ENCODE data around the gene CILP2.

CILP2 gene

GRCh38 chr19:19554074-19555023 is 16.3 kb downstream of the CILP2 start:
- Histone ChIP-seq H3K9me3 (ENCODE audit: control insufficient read depth, low read length) (no peaks in the 10 kb centered on the region), H3K27ac (ENCODE audit: insufficient read depth, low read length, poor library complexity, severe bottlenecking) (no peak overlapping the region), H3K4me3 (ENCODE audit: insufficient read depth, low read depth, low read length, poor library complexity, severe bottlenecking) (no peak overlapping the region), H3K36me3 (ENCODE audit: control insufficient read depth, insufficient read depth, low read length) (no peaks in the 10 kb centered on the region), H3K27me3 (replicated peaks; ENCODE audit: control insufficient read depth, insufficient read depth, low read length, poor library complexity, severe bottlenecking) (no peaks in the 10 kb centered on the region), H3K4me1 (ENCODE audit: control insufficient read depth, insufficient read depth, low read length, poor library complexity, severe bottlenecking) (peaks cover 8% of the 10 kb centered on the region)
- peak in 2 of 3 donors; percentile 34 to 47 for DNase-seq

- H3K9me3 ChIP-seq (ENCODE audit: control insufficient read depth, low read length): no peaks in the 10 kb centered on the region
Observed at GRCh38 chr19:19558055-19558454, 20.0 kb downstream of the CILP2 start.

GRCh38 chr19:19558636-19559035 is 20.6 kb downstream of the CILP2 start:
- Histone ChIP-seq H3K9me3 (ENCODE audit: control insufficient read depth, low read length) (no peaks in the 10 kb centered on the region), H3K27ac (ENCODE audit: insufficient read depth, low read length, poor library complexity, severe bottlenecking) (no peak overlapping the region), H3K4me1 (ENCODE audit: control insufficient read depth, insufficient read depth, low read length, poor library complexity, severe bottlenecking) (peaks cover 18% of the 10 kb centered on the region), H3K27me3 (replicated peaks; ENCODE audit: control insufficient read depth, insufficient read depth, low read length, poor library complexity, severe bottlenecking) (no peaks in the 10 kb centered on the region), H3K36me3 (ENCODE audit: control insufficient read depth, insufficient read depth, low read length) (no peaks in the 10 kb centered on the region), H3K4me3 (ENCODE audit: insufficient read depth, low read depth, low read length, poor library complexity, severe bottlenecking) (no peak overlapping the region)
- no peak for DNase-seq

More at GRCh38 chr19:19558055-19558454, 20.0 kb downstream of the CILP2 start:
- H3K36me3 ChIP-seq (ENCODE audit: control insufficient read depth, insufficient read depth, low read length): no peaks in the 10 kb centered on the region
- no peak overlapping the region for H3K27ac ChIP-seq (ENCODE audit: insufficient read depth, low read length, poor library complexity, severe bottlenecking)
- no peaks in the 10 kb centered on the region for H3K27me3 ChIP-seq (replicated peaks; ENCODE audit: control insufficient read depth, insufficient read depth, low read length, poor library complexity, severe bottlenecking)
- DNase-seq: no peak
- no peak overlapping the region for H3K4me3 ChIP-seq (ENCODE audit: insufficient read depth, low read depth, low read length, poor library complexity, severe bottlenecking)
- peaks cover 18% of the 10 kb centered on the region for H3K4me1 ChIP-seq (ENCODE audit: control insufficient read depth, insufficient read depth, low read length, poor library complexity, severe bottlenecking)

- H3K27ac ChIP-seq (ENCODE audit: insufficient read depth, low read length, poor library complexity, severe bottlenecking): no peak overlapping the region
- DNase-seq: no peak
- H3K4me3 ChIP-seq (ENCODE audit: insufficient read depth, low read depth, low read length, poor library complexity, severe bottlenecking): no peak overlapping the region
- H3K36me3 ChIP-seq (ENCODE audit: control insufficient read depth, insufficient read depth, low read length): peaks cover 4% of the 10 kb centered on the region
- H3K27me3 ChIP-seq (replicated peaks; ENCODE audit: control insufficient read depth, insufficient read depth, low read length, poor library complexity, severe bottlenecking): no peaks in the 10 kb centered on the region
- H3K4me1 ChIP-seq (ENCODE audit: control insufficient read depth, insufficient read depth, low read length, poor library complexity, severe bottlenecking): peaks cover 12% of the 10 kb centered on the region
- H3K9me3 ChIP-seq (ENCODE audit: control insufficient read depth, low read length): no peaks in the 10 kb centered on the region
Observed at GRCh38 chr19:19559931-19560330, 21.9 kb downstream of the CILP2 start.

GRCh38 chr19:19561946-19562664 is 24.0 kb downstream of the CILP2 start:
- Histone ChIP-seq H3K4me1 (ENCODE audit: control insufficient read depth, insufficient read depth, low read length, poor library complexity, severe bottlenecking) (peaks cover 12% of the 10 kb centered on the region), H3K4me3 (ENCODE audit: insufficient read depth, low read depth, low read length, poor library complexity, severe bottlenecking) (no peak overlapping the region), H3K27ac (ENCODE audit: insufficient read depth, low read length, poor library complexity, severe bottlenecking) (no peak overlapping the region), H3K36me3 (ENCODE audit: control insufficient read depth, insufficient read depth, low read length) (peaks cover 12% of the 10 kb centered on the region), H3K9me3 (ENCODE audit: control insufficient read depth, low read length) (no peaks in the 10 kb centered on the region), H3K27me3 (replicated peaks; ENCODE audit: control insufficient read depth, insufficient read depth, low read length, poor library complexity, severe bottlenecking) (no peaks in the 10 kb centered on the region)
- DNase-seq: no peak

- no peak overlapping the region for H3K27ac ChIP-seq (ENCODE audit: insufficient read depth, low read length, poor library complexity, severe bottlenecking)
- peaks cover 12% of the 10 kb centered on the region for H3K4me1 ChIP-seq (ENCODE audit: control insufficient read depth, insufficient read depth, low read length, poor library complexity, severe bottlenecking)
- no peaks in the 10 kb centered on the region for H3K9me3 ChIP-seq (ENCODE audit: control insufficient read depth, low read length)
- no peak for DNase-seq
- peaks cover 12% of the 10 kb centered on the region for H3K36me3 ChIP-seq (ENCODE audit: control insufficient read depth, insufficient read depth, low read length)
- no peaks in the 10 kb centered on the region for H3K27me3 ChIP-seq (replicated peaks; ENCODE audit: control insufficient read depth, insufficient read depth, low read length, poor library complexity, severe bottlenecking)
- H3K4me3 ChIP-seq (ENCODE audit: insufficient read depth, low read depth, low read length, poor library complexity, severe bottlenecking): no peak overlapping the region
Observed at GRCh38 chr19:19562665-19563347, 24.7 kb downstream of the CILP2 start.

- H3K36me3 ChIP-seq (ENCODE audit: control insufficient read depth, insufficient read depth, low read length): peaks cover 12% of the 10 kb centered on the region
- DNase-seq: no peak
Observed at GRCh38 chr19:19563348-19563848, 25.3 kb downstream of the CILP2 start.

GRCh38 chr19:19566306-19566705 is 28.2 kb downstream of the CILP2 start:
- no peak for DNase-seq
- H3K4me3 ChIP-seq (ENCODE audit: insufficient read depth, low read depth, low read length, poor library complexity, severe bottlenecking): no peak overlapping the region
- peaks cover 31% of the 10 kb centered on the region for H3K36me3 ChIP-seq (ENCODE audit: control insufficient read depth, insufficient read depth, low read length)
- no peaks in the 10 kb centered on the region for H3K4me1 ChIP-seq (ENCODE audit: control insufficient read depth, insufficient read depth, low read length, poor library complexity, severe bottlenecking)
- H3K27me3 ChIP-seq (replicated peaks; ENCODE audit: control insufficient read depth, insufficient read depth, low read length, poor library complexity, severe bottlenecking): no peaks in the 10 kb centered on the region
- no peaks in the 10 kb centered on the region for H3K9me3 ChIP-seq (ENCODE audit: control insufficient read depth, low read length)
- no peak overlapping the region for H3K27ac ChIP-seq (ENCODE audit: insufficient read depth, low read length, poor library complexity, severe bottlenecking)

More at GRCh38 chr19:19563348-19563848, 25.3 kb downstream of the CILP2 start:
- Histone ChIP-seq H3K27ac (ENCODE audit: insufficient read depth, low read length, poor library complexity, severe bottlenecking) (no peak overlapping the region), H3K9me3 (ENCODE audit: control insufficient read depth, low read length) (no peaks in the 10 kb centered on the region), H3K4me3 (ENCODE audit: insufficient read depth, low read depth, low read length, poor library complexity, severe bottlenecking) (no peak overlapping the region), H3K4me1 (ENCODE audit: control insufficient read depth, insufficient read depth, low read length, poor library complexity, severe bottlenecking) (peaks cover 12% of the 10 kb centered on the region), H3K27me3 (replicated peaks; ENCODE audit: control insufficient read depth, insufficient read depth, low read length, poor library complexity, severe bottlenecking) (no peaks in the 10 kb centered on the region)

GRCh38 chr19:19567391-19567790 is 29.3 kb downstream of the CILP2 start:
- H3K4me1 ChIP-seq (ENCODE audit: control insufficient read depth, insufficient read depth, low read length, poor library complexity, severe bottlenecking): no peaks in the 10 kb centered on the region
- no peaks in the 10 kb centered on the region for H3K27me3 ChIP-seq (replicated peaks; ENCODE audit: control insufficient read depth, insufficient read depth, low read length, poor library complexity, severe bottlenecking)
- H3K4me3 ChIP-seq (ENCODE audit: insufficient read depth, low read depth, low read length, poor library complexity, severe bottlenecking): no peak overlapping the region
- H3K36me3 ChIP-seq (ENCODE audit: control insufficient read depth, insufficient read depth, low read length): peaks cover 31% of the 10 kb centered on the region
- no peaks in the 10 kb centered on the region for H3K9me3 ChIP-seq (ENCODE audit: control insufficient read depth, low read length)
- no peak for DNase-seq
- no peak overlapping the region for H3K27ac ChIP-seq (ENCODE audit: insufficient read depth, low read length, poor library complexity, severe bottlenecking)
